NCI-H510A treated with DMSO at 0.1 percent for 48 hours (cell line): Measurements from ENCODE around the gene COL6A3.
"Not testable (repeated sequence)": the region's sequence is repeated elsewhere in the genome, so short reads cannot be mapped to it uniquely, and the experiment has no call there.

Source experiments
- DNase-seq: peaks from one replicate; lab custom pipeline; 2025; lab: John Stamatoyannopoulos, UW

COL6A3 gene

GRCh38 chr2:237315170-237315828, 98.7 kb downstream of the COL6A3 start:
- DNase-seq: no peak

DNA sequence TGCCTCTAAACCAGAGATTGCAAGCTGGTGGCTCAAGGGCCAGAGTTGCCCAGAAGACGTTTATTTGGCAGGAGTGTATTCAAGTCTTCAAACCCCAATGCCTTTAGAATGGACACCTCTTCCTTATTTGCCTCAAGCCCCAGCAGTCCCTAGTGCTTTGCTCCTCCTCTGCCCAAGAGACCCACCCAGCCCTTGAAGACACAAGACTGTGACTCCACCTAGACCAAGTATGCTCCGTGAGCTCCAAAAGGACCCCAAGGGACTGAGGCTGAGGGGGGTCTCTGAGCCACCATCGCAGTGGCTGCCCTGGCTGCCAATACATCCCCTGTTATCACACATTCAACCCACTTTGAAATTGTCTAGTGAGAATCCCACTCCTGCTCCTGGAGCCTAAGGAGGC, 99.3 kb downstream of the COL6A3 start:
- no peak for DNase-seq

DNA sequence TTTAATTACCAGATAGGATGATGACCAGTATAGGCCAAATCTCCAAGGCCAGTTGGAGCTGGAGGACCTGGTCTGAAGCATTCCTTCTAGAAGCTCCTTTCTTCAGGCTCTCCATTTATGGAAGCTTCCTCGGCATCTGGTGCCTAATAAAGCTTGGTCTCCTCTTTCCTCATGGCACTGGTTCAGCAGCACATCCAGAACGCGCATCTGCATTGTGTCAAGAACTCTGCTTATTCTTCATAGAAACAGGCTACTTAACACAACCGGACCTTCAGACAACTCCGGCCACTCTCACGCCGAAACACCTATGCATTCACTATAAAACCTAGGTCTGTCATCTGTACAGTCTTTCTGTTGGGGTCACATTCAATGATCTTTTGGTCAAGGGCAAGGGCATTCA, 99.8 kb downstream of the COL6A3 start:
- DNase-seq: no peak

DNA sequence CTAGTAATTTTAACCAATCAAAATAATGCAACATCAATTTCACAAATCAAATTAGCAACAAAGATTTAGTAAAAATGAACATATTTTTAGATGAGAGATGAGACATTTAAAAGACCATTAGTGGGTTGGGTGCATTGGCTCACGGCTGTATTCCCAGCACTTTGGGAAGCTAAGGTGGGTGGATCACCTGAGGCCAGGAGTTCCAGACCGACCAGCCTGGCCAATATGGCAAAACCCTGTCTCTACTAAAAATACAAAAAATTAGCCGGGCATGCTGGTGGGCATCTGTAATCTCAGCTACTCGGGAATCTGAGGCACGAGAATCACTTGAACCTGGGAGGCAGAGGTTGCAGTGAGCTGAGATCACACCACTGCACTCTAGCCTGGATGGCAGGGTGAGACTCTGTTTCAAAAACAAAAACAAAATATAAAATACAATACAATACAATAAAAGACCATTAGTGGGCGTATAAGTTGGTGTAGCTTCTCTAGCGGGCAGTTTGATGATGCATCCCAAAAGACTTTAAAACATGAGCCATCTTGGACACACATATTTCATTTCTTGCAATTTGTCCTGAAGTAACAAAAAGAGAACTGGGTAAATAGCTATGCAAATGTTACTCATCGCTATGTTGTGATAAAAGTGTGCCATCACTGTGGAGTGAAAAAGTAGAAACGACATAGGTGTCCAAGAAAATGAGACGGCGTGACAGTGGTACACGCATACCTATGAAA, 101.8 kb downstream of the COL6A3 start:
- DNase-seq: no peak

GRCh38 chr2:237310515-237311114, 103.3 kb downstream of the COL6A3 start:
- DNase-seq: no peak

- no peak for DNase-seq
Measured at GRCh38 chr2:237309416-237309815, 104.5 kb downstream of the COL6A3 start.

- DNase-seq: no peak
Measured at GRCh38 chr2:237309011-237309410, 105.0 kb downstream of the COL6A3 start.

DNA sequence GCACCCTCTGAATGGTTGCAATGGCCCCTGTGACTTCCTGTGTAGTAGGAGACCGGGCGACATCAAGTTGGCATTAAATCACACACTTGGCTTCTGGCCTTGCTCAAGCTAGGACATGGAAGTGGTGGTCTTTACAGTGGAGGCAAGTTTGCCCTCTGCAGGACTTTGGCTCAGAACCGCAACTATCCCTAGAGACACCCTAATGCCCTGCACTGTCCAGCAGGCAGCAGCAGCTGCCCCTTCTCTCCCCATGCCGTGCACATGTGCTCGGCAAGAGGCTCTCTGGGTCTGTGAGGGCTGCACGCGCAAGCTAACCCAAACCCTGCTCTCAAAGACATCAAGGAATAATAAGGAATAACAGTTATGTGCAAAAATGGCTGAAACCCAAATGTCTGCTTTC, 106.5 kb downstream of the COL6A3 start:
- DNase-seq: no peak

DNA sequence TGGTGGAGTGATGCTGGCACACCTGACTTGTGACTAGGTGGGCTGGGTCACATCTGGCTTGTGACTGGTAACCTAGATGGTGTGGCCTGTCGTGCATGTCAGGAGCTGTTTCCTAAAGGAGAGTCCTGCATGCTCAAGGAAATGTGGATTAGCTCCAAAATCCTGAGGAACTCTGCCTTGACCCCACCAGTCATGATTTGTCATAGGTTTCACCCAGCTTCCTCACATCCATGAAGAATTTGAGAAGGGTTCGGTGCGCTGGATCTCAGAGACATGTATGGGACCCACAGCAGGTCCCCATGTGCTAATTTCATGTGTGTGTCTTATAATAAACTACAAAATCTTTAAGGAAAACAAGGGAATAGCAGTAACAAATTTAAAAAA, 107.2 kb downstream of the COL6A3 start:
- no peak for DNase-seq

- no peak for DNase-seq
Measured at GRCh38 chr2:237306083-237306786, 107.7 kb downstream of the COL6A3 start.

DNA sequence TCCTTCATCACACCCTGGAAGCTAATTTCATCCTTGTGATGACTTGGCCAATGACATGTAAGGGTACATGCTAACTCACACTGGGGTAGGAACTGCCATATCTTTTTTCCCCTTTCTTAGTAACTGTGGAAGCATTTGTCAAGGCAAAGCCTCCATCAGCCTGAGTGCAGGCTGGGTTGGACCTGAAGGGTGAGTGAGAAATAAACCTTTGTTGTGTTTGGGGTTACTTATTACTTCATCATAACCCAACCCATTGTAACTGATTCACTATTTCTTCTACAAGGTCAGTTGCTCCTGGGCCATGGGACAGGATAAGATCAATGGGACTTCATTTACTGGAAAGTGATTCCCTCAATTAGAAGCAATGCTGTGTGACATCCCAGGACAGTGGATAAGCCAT, 108.4 kb downstream of the COL6A3 start:
- DNase-seq: no peak

DNA sequence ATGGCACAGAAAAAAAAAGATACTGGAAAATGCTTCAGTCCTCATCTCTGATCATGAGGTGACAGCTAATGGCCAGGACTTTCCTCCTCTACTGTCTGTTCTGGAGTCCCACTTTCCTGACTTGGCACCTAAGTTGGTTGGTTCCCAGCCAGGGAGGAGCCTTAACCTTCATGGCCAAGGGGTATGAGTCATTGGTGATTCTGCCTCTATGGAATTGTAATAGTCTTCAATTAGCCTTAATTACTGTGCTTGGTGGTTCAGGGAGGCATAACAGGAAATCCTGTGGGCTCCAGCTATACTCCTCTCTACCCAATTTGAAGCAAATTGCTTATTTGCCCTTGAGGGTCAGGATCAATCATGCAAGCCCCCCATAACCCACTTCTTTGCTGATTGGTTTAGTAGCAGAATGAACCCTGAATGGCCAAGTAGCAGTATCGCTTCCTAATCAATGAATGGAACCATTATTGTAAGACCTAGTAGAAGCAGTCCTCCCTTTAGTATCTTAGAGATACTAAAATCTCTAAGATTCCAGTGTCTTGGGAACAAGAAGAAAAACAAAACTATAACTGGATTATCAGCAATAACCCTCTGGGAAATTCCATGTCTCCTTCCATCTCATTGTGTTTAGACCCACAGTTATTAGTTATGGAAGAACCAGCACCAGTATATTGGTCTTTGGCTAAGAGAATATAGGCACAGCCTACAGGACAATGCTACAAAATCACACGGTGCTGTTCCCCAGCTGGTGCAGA, 109.0 kb downstream of the COL6A3 start:
- no peak for DNase-seq

DNA sequence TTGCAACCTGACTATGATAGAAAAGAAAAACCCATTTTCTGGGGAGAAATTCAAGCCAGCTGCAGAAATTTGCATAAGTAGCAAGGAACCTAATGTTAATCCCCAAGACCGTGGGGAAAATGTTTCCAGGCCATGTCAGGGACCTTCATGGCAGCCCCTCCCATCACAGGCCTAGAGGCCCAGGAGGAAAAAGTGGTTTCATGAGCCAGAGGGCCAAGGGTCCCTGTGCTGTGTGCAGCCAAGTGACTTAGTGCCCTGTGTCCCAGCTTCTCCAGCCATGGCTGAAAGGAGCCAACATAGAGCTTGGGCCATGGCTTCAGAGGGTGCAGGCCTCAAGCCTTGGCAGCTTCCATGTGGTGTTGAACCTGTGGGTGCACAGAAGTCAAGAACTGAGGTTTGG, 110.7 kb downstream of the COL6A3 start:
- DNase-seq: not testable (repeated sequence)

GRCh38 chr2:237301595-237301994, 112.4 kb downstream of the COL6A3 start:
- DNase-seq: no peak

- no peak for DNase-seq
Measured at GRCh38 chr2:237300739-237301138, 113.2 kb downstream of the COL6A3 start.

DNA sequence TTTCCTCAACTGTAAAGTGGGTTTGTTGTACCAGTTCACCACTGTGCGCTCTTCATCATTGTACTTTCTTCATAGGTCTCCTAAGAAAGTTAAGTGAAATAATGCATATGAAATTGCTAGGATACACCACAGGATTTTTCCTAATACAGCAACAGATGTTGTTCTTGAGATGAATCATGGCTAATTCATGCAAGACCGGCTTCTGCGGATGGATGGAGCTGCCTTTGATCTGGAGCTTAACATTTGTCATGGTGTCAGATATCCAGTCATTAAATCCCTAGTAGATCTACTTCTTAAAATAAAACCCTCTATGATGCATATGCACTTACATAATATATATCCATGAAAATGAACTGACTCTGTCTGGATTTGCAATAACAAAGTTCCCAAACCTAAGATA, 114.1 kb downstream of the COL6A3 start:
- peak; percentile 58 for DNase-seq

DNA sequence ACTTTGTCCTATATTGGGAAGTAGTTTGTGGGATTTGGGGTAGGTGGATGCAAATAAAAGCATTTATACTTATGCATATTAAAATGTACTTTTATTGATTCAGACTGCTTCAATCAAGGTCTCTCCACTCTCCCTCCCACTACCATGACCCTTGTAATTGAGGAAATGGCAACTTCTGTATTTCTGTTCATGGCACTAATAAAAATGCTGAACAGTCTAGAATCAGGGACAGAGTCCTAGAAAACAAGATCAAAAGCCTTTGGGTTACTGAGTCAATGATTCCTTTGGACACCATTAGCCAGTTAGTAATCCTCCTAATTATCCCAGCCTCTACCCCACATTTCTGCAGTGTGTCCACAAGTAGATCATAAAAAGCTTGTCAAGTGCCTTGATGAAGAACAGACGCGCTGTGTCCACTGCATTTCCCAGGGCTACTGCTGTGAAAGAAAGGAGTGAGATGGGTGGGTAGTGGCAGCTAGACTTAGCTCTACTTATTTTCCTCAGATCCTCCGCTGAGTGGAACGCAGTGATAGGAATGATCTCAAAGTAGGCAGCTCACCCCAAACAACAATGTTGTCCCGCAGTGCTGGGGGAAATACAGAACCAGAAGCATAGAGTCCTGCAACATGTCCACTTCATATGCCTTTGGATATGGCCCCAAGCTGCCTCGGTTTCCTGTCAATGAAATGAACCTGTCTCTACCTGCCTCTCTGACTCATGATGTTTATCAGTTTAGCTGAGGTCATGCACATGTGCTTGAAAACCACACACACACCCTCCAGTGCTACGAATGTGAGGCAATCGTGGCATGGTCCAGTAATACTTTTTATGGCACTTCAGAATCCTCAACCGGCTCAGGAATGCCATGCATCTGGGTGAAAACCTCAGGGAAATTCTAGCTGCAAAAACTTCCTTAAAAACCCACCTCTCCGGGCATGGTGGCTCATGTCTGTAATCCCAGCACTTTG, 115.5 kb downstream of the COL6A3 start:
- peak; percentile 84 for DNase-seq

DNA sequence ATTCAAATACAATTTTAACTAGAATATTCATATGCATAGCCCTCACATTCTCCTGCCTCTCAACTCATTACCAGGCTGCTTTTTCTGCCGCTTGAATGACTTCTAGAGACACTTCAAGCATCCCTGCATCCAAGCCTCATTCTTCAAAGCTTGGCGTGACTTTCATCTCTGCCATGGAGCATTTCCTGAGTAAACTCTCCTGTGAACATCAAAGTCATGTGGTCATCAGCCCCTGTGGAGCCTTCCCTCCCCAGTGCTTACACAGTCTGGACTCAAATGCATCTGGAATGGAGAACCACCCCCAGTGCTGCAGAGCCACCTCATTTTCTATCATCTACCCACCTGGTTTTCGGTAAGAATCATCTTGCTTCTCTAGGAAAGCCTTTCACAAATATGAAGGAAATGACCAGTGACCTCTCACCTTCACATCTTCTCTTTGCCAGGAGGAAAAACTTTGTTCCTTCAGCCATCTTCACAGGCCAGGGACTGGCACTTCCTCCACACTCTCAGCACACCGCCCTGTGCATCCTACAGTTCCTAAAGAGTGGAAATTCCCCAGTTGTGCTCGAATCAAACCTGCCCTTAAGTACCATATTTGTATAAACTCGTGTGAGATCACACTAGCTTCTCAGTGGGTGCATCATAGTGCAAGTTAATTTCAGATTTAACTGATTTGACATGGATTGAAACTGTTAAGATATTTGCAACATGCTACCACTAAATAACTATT, 116.4 kb downstream of the COL6A3 start:
- DNase-seq: peak; percentile 85

- no peak for DNase-seq
Measured at GRCh38 chr2:237296756-237297155, 117.2 kb downstream of the COL6A3 start.

- no peak for DNase-seq
Measured at GRCh38 chr2:237295889-237296480, 118.0 kb downstream of the COL6A3 start.
